Natural killer cell (primary cell): ENCODE measurements around the gene RHOT2. TPM values are rescaled to one million over a fixed set of nuclear protein-coding genes. Genes with fewer than 3 reads are reported as not detected.
A peak's percentile ranks its signal among the peaks of the same experiment; 100 is the strongest.

Experiments
- ATAC-seq, 3 donors: fragments of 150-1000 bp in 2 of 3; fragments of 200-7000 bp in 1 of 3; cut with Tn5 transposase; 1 replicate in 1 of 3; 2 replicates in 2 of 3; pipeline ENCODE4 v1.10.0; 2021; ENCODE audit warnings: mild to moderate bottlenecking in 2 of 3, moderate library complexity in 2 of 3
- DNase-seq, 2 donors: peaks; one replicate each; pipeline versions ENCODE4 v3.0.0 to v3.0.0-alpha.2; 2013 to 2021; ENCODE audit warnings: mixed read lengths in 1 of 2
- H3K27ac ChIP-seq: one replicate; pipeline ENCODE4 v1.5.1; 2013; ENCODE audit warnings: mild to moderate bottlenecking, low read length
- H3K27me3 ChIP-seq: one replicate; pipeline ENCODE4 v1.6.1; 2013; ENCODE audit warnings: low read length; ENCODE audit not compliant: control insufficient read depth, insufficient read depth
- H3K36me3 ChIP-seq: one replicate; pipeline ENCODE4 v1.6.1; 2013; ENCODE audit warnings: low read length; ENCODE audit not compliant: control insufficient read depth, insufficient read depth
- H3K4me1 ChIP-seq: one replicate; pipeline ENCODE4 v1.6.1; 2013; ENCODE audit warnings: low read length; ENCODE audit not compliant: control insufficient read depth, insufficient read depth
- H3K4me3 ChIP-seq: one replicate; pipeline ENCODE4 v1.5.1; 2013; ENCODE audit warnings: low read length
- H3K9me3 ChIP-seq: one replicate; pipeline ENCODE4 v1.6.1; 2013; ENCODE audit warnings: low read length; ENCODE audit not compliant: control insufficient read depth, insufficient read depth
- H3K27ac Mint-ChIP-seq, 2 donors: one replicate each; pipeline ENCODE4 v1.8.0; 2022; ENCODE audit warnings: mild to moderate bottlenecking in 2 of 2, mixed read lengths in 2 of 2, moderate library complexity in 1 of 2
- H3K27me3 Mint-ChIP-seq, 2 donors: one replicate each; pipeline ENCODE4 v1.8.0; 2022; ENCODE audit warnings: low read depth in 2 of 2, mixed read lengths in 2 of 2
- H3K36me3 Mint-ChIP-seq: one replicate; pipeline ENCODE4 v1.8.0; 2022; ENCODE audit warnings: mixed read lengths
- H3K4me1 Mint-ChIP-seq, 2 donors: one replicate each; pipeline ENCODE4 v1.8.0; 2022; ENCODE audit warnings: mixed read lengths in 2 of 2
- H3K4me3 Mint-ChIP-seq: one replicate; pipeline ENCODE4 v1.8.0; 2022; ENCODE audit warnings: mild to moderate bottlenecking, moderate library complexity, mixed read lengths
- H3K9me3 Mint-ChIP-seq, 2 donors: one replicate each; pipeline ENCODE4 v1.8.0; 2022; ENCODE audit warnings: mixed read lengths in 2 of 2
- WGBS: methylation state at CpG from one replicate; pipeline ENCODE4 v1.1.7; 2013; ENCODE audit warnings: missing lambda C conversion rate; ENCODE audit not compliant: insufficient coverage; 5-methylcytosine and 5-hydroxymethylcytosine counted together
- intact Hi-C: fragments of 100-400 bp; cut with micrococcal nuclease; formaldehyde crosslinking; loops from one replicate; pipeline ENCODE4 v1.14.2; 2022
- total RNA-seq, 4 donors: library from RNA; stranded (reverse); fragments of 120-200 nt in 1 of 4; gene quantifications; one replicate each; pipeline versions ENCODE4 v1.2.3 to v1.2.4, GENCODE V29; 2013 to 2022
- TF ChIP-seq, protein P1 (sequence below): fragments of 200-600 bp; IDR thresholded peaks from one replicate; pipeline ENCODE4 v1.8.0; 2022; ENCODE audit warnings: antibody characterized with exemption

The RHOT2 gene
- total RNA-seq, 3 donors from 2014 or later (not counting 1 experiment from before 2014, with no cell fraction given), result 205 to 216 (median 211) TPM

DNA sequence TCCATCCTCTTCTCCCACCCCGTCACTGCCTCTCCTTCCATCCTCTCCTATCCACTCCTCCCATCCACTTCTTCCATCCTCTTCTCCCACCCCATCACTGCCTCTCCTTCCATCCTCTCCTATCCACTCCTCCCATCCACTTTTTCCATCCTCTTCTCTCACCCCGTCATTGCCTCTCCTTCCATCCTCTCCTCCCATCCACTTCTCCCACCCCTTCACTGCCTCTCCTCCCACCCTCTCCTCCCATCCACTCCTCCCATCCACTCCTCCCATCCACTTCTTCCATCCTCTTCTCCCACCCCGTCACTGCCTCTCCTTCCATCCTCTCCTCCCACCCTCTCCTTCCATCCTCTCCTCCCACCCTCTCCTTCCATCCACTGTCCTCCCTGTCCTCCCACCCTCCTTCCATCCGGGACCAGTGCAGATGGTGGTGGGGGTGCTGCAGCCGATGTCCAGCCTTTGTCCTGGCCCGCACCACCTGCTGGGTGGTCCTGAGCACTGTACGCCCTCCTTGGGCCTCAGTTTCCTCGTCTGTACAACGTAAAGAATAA is 36.0 kb upstream of the RHOT2 start:
- Histone ChIP-seq H3K4me3 (no peak overlapping the region), H3K9me3 (no peaks in the 10 kb centered on the region), H3K4me1 (peaks cover 13% of the 10 kb centered on the region), H3K27me3 (no peaks in the 10 kb centered on the region), H3K27ac (no peak overlapping the region), H3K36me3 (peaks cover 5% of the 10 kb centered on the region)
- Mint-ChIP-seq H3K27ac (no peak overlapping the region), H3K27me3 (peaks cover 0 to 3% of the 10 kb centered on the region in 2 donors), H3K4me3 (peak overlapping the region; percentile 52), H3K4me1 (peaks cover 7 to 12% of the 10 kb centered on the region in 2 donors), H3K9me3 (no peaks in the 10 kb centered on the region), H3K36me3 (no peaks in the 10 kb centered on the region)
- TF ChIP-seq, protein P1, sequence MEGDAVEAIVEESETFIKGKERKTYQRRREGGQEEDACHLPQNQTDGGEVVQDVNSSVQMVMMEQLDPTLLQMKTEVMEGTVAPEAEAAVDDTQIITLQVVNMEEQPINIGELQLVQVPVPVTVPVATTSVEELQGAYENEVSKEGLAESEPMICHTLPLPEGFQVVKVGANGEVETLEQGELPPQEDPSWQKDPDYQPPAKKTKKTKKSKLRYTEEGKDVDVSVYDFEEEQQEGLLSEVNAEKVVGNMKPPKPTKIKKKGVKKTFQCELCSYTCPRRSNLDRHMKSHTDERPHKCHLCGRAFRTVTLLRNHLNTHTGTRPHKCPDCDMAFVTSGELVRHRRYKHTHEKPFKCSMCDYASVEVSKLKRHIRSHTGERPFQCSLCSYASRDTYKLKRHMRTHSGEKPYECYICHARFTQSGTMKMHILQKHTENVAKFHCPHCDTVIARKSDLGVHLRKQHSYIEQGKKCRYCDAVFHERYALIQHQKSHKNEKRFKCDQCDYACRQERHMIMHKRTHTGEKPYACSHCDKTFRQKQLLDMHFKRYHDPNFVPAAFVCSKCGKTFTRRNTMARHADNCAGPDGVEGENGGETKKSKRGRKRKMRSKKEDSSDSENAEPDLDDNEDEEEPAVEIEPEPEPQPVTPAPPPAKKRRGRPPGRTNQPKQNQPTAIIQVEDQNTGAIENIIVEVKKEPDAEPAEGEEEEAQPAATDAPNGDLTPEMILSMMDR, result no peak
- 80% methylated on average over 8 of the region's 9 CpGs for WGBS
- DNase-seq, result no peak
- no peak for ATAC-seq
- intact Hi-C loops, result no loop called here

DNA sequence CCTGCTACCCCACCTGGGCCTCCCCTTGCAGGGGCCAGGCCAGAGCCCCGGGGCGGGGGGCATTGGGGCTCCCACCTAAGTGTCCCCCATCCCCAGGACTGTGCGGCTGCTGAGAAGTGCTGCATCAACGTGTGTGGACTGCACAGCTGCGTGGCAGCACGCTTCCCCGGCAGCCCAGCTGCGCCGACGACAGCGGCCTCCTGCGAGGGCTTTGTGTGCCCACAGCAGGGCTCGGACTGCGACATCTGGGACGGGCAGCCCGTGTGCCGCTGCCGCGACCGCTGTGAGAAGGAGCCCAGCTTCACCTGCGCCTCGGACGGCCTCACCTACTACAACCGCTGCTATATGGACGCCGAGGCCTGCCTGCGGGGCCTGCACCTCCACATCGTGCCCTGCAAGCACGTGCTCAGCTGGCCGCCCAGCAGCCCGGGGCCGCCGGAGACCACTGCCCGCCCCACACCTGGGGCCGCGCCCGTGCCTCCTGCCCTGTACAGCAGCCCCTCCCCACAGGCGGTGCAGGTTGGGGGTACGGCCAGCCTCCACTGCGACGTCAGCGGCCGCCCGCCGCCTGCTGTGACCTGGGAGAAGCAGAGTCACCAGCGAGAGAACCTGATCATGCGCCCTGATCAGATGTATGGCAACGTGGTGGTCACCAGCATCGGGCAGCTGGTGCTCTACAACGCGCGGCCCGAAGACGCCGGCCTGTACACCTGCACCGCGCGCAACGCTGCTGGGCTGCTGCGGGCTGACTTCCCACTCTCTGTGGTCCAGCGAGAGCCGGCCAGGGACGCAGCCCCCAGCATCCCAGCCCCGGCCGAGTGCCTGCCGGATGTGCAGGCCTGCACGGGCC is 35.2 kb upstream of the RHOT2 start:
- 96% methylated on average over 67 of the region's 67 CpGs for WGBS
- Histone ChIP-seq H3K27me3 (no peaks in the 10 kb centered on the region), H3K27ac (no peak overlapping the region), H3K4me1 (peaks cover 19% of the 10 kb centered on the region), H3K36me3 (peaks cover 5% of the 10 kb centered on the region), H3K4me3 (no peak overlapping the region), H3K9me3 (no peaks in the 10 kb centered on the region)
- Mint-ChIP-seq H3K27ac (no peak overlapping the region), H3K4me1 (peaks cover 7 to 12% of the 10 kb centered on the region in 2 donors), H3K9me3 (no peaks in the 10 kb centered on the region), H3K36me3 (no peaks in the 10 kb centered on the region), H3K27me3 (peaks cover 0 to 3% of the 10 kb centered on the region in 2 donors), H3K4me3 (no peak overlapping the region)
- DNase-seq, result no peak
- TF ChIP-seq, protein P1, result no peak
- no peak for ATAC-seq
- intact Hi-C loops, result no loop called here

- peaks cover 0 to 3% of the 10 kb centered on the region in 2 donors for H3K27me3 Mint-ChIP-seq
- Histone ChIP-seq H3K27me3 (no peaks in the 10 kb centered on the region), H3K36me3 (peaks cover 4% of the 10 kb centered on the region), H3K4me3 (no peak overlapping the region), H3K9me3 (no peaks in the 10 kb centered on the region), H3K4me1 (peaks cover 25% of the 10 kb centered on the region), H3K27ac (no peak overlapping the region)
- intact Hi-C loops, result no loop called here
- WGBS, result 97% methylated on average over 74 of the region's 74 CpGs
- TF ChIP-seq, protein P1, result no peak
- ATAC-seq (no peak), DNase-seq (no peak)
- H3K4me1 Mint-ChIP-seq, result peaks cover 7 to 12% of the 10 kb centered on the region in 2 donors
- no peak overlapping the region for H3K27ac Mint-ChIP-seq
- no peaks in the 10 kb centered on the region for H3K9me3 Mint-ChIP-seq
- no peaks in the 10 kb centered on the region for H3K36me3 Mint-ChIP-seq
- peak overlapping the region; percentile 17 for H3K4me3 Mint-ChIP-seq
Observed at GRCh38 chr16:633336-634050, 34.4 kb upstream of the RHOT2 start.
